Endothelial cell of umbilical vein (primary cell): ENCODE results near the gene SLC23A3. TPM values are rescaled to one million over a fixed set of nuclear protein-coding genes. Genes with fewer than 3 reads are reported as not detected.

ENCODE experiments used
- BruUV-seq: library from RNA; stranded (reverse); fragments of 400-500 nt; replicated peaks from 2 replicates; lab custom pipeline; 2021; lab: Mats Ljungman, UMichigan
- CTCF ChIA-PET: fragments of 300-600, 350-600 bp; sonication (Branson Sonifier 250); formaldehyde crosslinking; loops from one replicate; lab custom pipeline; 2021; ENCODE audit warnings: antibody characterized with exemption, inconsistent platforms; lab: Charles Lee
- POLR2A ChIA-PET: fragments of 300-600, 350-600 bp; sonication (Branson Sonifier 250); formaldehyde crosslinking; loops from one replicate; lab custom pipeline; 2021; ENCODE audit warnings: antibody characterized with exemption, inconsistent platforms; lab: Charles Lee
- DNase-seq: peaks from one replicate; pipeline ENCODE4 v3.0.0-alpha.2; 2011; ENCODE audit warnings: low read depth, low spot score
- FAIRE-seq: peaks from 2 replicates; lab custom pipeline; 2011; peaks lifted over from hg19 to GRCh38; lab: Jason Lieb, UNC
- H2AFZ ChIP-seq: 2 replicates; pipeline ENCODE4 v1.6.0; 2012; ENCODE audit warnings: low read depth, low read length, control low read depth, inconsistent platforms
- H3K27ac ChIP-seq: 2 replicates; pipeline ENCODE4 v1.5.1; 2011; ENCODE audit warnings: low read depth, mild to moderate bottlenecking, control low read depth, low read length, moderate library complexity; ENCODE audit not compliant: insufficient read depth
- H3K27me3 ChIP-seq, 2 experiments: 2 replicates each; pipeline versions ENCODE4 v1.6.0 to v1.6.1; 2011; ENCODE audit warnings: low read length in 2 of 2, mixed read lengths in 1 of 2; ENCODE audit not compliant: control insufficient read depth in 2 of 2, insufficient read depth in 2 of 2
- H3K36me3 ChIP-seq, 2 experiments: 2 replicates in 1 of 2; 3 replicates in 1 of 2; pipeline ENCODE4 v1.5.1; 2011; ENCODE audit warnings: low read length in 2 of 2, mild to moderate bottlenecking in 1 of 2, moderate library complexity in 1 of 2; ENCODE audit not compliant: control insufficient read depth in 2 of 2, insufficient read depth in 2 of 2; ENCODE audit errors: extremely low read depth in 1 of 2
- H3K4me1 ChIP-seq: 3 replicates; pipeline ENCODE4 v1.5.1; 2011; ENCODE audit warnings: mild to moderate bottlenecking, low read length; ENCODE audit not compliant: control insufficient read depth, insufficient read depth; ENCODE audit errors: extremely low read depth
- H3K4me2 ChIP-seq: 2 replicates; pipeline ENCODE4 v1.6.1; 2011; ENCODE audit warnings: low read length, control low read depth, mixed read lengths; ENCODE audit not compliant: insufficient read depth
- H3K4me3 ChIP-seq, 3 experiments: fragments of 200-600 bp in 1 of 3; sonication (generic), shearing (Covaris generic) in 1 of 3; replicated peaks in 1 of 3; 2 replicates each; pipeline ENCODE4 v1.5.1; 2011 to 2016; ENCODE audit warnings: control low read depth in 3 of 3, low read length in 3 of 3, mild to moderate bottlenecking in 2 of 3, inconsistent platforms in 1 of 3, low read depth in 1 of 3, moderate library complexity in 1 of 3; ENCODE audit not compliant: insufficient read depth in 1 of 3
- H3K79me2 ChIP-seq: 2 replicates; pipeline ENCODE4 v1.6.0; 2012; ENCODE audit warnings: low read length, inconsistent platforms; ENCODE audit not compliant: control insufficient read depth, insufficient read depth
- H3K9ac ChIP-seq: replicated peaks from 2 replicates; pipeline ENCODE3; 2011; ENCODE audit warnings: low read length, control low read depth; ENCODE audit not compliant: insufficient read depth; ENCODE audit errors: extremely low read depth
- H3K9me1 ChIP-seq: replicated peaks from 3 replicates; pipeline ENCODE4 v1.6.0; 2011; ENCODE audit warnings: mild to moderate bottlenecking, low read length; ENCODE audit not compliant: control insufficient read depth, insufficient read depth; ENCODE audit errors: extremely low read depth
- H3K9me3 ChIP-seq: replicated peaks from 2 replicates; pipeline ENCODE4 v1.5.1; 2012; ENCODE audit warnings: low read length, inconsistent platforms; ENCODE audit not compliant: control insufficient read depth, insufficient read depth
- H4K20me1 ChIP-seq: replicated peaks from 2 replicates; pipeline ENCODE3; 2011; ENCODE audit warnings: mild to moderate bottlenecking, low read length; ENCODE audit not compliant: control insufficient read depth, insufficient read depth; ENCODE audit errors: extremely low read depth
- EZH2 ChIP-seq: IDR thresholded peaks from 2 replicates; pipeline ENCODE4 v1.6.1; 2012; ENCODE audit warnings: borderline replicate concordance, low read depth, mild to moderate bottlenecking, moderate library complexity, low read length, inconsistent platforms; ENCODE audit not compliant: severe bottlenecking
- FOS ChIP-seq: IDR thresholded peaks from 2 replicates; pipeline ENCODE4 v1.6.1; 2011; ENCODE audit warnings: mild to moderate bottlenecking, low read length, moderate library complexity, borderline replicate concordance; ENCODE audit not compliant: insufficient read depth
- GATA2 ChIP-seq: IDR thresholded peaks from 2 replicates; pipeline ENCODE4 v1.7.0; 2011; ENCODE audit warnings: low read depth, mild to moderate bottlenecking, moderate library complexity, mixed read lengths, low read length; ENCODE audit not compliant: insufficient read length, insufficient read depth
- JUN ChIP-seq: IDR thresholded peaks from 2 replicates; pipeline ENCODE4 v1.6.1; 2011; ENCODE audit warnings: borderline replicate concordance, low read depth; ENCODE audit not compliant: insufficient read length, insufficient read depth
- MAX ChIP-seq: IDR thresholded peaks from 2 replicates; pipeline ENCODE4 v1.6.1; 2011; ENCODE audit not compliant: insufficient read depth, insufficient read length
- MYC ChIP-seq: IDR thresholded peaks from one replicate; pipeline ENCODE4 v1.6.1; 2011; ENCODE audit warnings: mild to moderate bottlenecking, low read depth, low read length
- POLR2A ChIP-seq: IDR thresholded peaks from 2 replicates; pipeline ENCODE4 v1.6.1; 2012; ENCODE audit warnings: low read depth, mild to moderate bottlenecking, control low read depth, low read length
- POLR2AphosphoS5 ChIP-seq: IDR thresholded peaks from 2 replicates; pipeline ENCODE4 v1.6.1; 2012; ENCODE audit warnings: low read depth, mild to moderate bottlenecking, control low read depth, low read length, moderate library complexity; ENCODE audit not compliant: insufficient read depth
- dilution Hi-C: fragments of 300-500 bp; cut with MboI; formaldehyde crosslinking; loops from one replicate; pipeline ENCODE4 v1.15.0; 2019; ENCODE audit warnings: low sequenced_read_pairs; ENCODE audit not compliant: extremely low pct_ligation_motif_present
- intact Hi-C: fragments of 100-400 bp; cut with micrococcal nuclease; formaldehyde crosslinking; loops from one replicate; pipeline ENCODE4 v1.10.0; 2022
- polyA plus RNA-seq, 4 experiments: library from polyadenylated mRNA; depleted of rRNA in 3 of 4; stranded (reverse) in 3 of 4; unstranded in 1 of 4; fragments of >200 nt; gene quantifications; 2 replicates each; pipeline versions ENCODE4 v1.2.1 to v1.2.3, GENCODE V29; 2011 to 2012; ENCODE audit warnings: missing spikeins in 1 of 4
- total RNA-seq: library from RNA; stranded (reverse); gene quantifications from 2 replicates; pipeline ENCODE4 v1.2.3, GENCODE V29; 2021
- TF ChIP-seq, protein P1 (sequence below), 2 donors: IDR thresholded peaks; 1 replicate in 1 of 2; 2 replicates in 1 of 2; pipeline ENCODE4 v1.5.1; 2011; ENCODE audit warnings: low read length in 2 of 2, mild to moderate bottlenecking in 2 of 2, moderate library complexity in 2 of 2, control low read depth in 1 of 2, inconsistent platforms in 1 of 2, low read depth in 1 of 2; ENCODE audit not compliant: insufficient read depth in 1 of 2; ENCODE audit errors: extremely low read depth in 1 of 2

The SLC23A3 gene
- total and polyA plus RNA-seq, 2 donors (not counting 3 experiments of a cell fraction or from before 2014, with no cell fraction given) = 2.7 to 7.1 TPM

DNA sequence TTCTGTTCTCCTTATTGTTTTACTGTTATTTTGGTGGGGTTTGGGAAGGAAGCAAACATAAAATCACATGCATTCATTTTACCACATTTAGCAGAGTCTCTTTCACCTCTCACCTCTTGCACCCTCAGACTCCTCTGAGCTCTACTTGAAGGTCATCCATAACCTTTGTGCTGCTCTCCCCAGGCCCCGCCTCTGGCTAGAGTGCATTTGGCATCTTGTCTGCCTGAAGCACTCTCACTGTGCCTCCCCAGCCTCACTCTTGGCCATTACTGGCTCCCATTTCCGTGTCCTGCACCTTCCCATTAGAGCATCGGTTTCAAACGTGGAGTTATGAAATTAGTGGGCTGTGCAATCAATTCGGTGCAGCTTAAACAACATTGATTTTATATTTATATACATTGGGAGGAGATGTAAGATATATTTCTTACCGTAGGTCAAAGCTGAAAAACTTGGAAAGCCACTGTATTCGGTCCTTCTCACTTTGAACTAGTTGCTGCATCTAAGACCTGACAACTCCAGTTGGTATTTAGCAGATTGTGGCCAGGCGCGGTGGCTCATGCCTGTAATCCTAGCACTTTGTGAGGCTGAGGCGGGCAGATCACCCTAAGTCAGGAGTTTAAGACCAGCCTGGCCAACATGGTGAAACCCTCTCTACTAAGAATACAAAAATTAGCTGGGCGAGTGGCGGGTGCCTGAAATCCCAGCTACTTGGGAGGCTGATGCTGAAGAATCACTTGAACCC, 29.8 kb upstream of the SLC23A3 start:
- no peaks in the 10 kb centered on the region for H3K36me3 ChIP-seq
- intact Hi-C loops (no loop called here), dilution Hi-C loops (no loop called here)
- TF ChIP-seq EZH2 = no peak
- no peak for TF ChIP-seq JUN
- no peak for TF ChIP-seq MYC
- TF ChIP-seq, protein P1, sequence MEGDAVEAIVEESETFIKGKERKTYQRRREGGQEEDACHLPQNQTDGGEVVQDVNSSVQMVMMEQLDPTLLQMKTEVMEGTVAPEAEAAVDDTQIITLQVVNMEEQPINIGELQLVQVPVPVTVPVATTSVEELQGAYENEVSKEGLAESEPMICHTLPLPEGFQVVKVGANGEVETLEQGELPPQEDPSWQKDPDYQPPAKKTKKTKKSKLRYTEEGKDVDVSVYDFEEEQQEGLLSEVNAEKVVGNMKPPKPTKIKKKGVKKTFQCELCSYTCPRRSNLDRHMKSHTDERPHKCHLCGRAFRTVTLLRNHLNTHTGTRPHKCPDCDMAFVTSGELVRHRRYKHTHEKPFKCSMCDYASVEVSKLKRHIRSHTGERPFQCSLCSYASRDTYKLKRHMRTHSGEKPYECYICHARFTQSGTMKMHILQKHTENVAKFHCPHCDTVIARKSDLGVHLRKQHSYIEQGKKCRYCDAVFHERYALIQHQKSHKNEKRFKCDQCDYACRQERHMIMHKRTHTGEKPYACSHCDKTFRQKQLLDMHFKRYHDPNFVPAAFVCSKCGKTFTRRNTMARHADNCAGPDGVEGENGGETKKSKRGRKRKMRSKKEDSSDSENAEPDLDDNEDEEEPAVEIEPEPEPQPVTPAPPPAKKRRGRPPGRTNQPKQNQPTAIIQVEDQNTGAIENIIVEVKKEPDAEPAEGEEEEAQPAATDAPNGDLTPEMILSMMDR (IDR thresholded peaks at IDR 0.05; ENCODE audit: extremely low read depth in 1 of 2, insufficient read depth in 1 of 2, low read depth in 1 of 2, low read length in 2 of 2) = no peak
- TF ChIP-seq POLR2AphosphoS5 = no peak
- TF ChIP-seq GATA2 = no peak
- TF ChIP-seq POLR2A = no peak
- no peak for TF ChIP-seq MAX
- TF ChIP-seq FOS = no peak
- no TSS peak for BruUV-seq
- FAIRE-seq = no peak
- no peaks in the 10 kb centered on the region for H3K9me3 ChIP-seq
- H3K9me1 ChIP-seq = no peaks in the 10 kb centered on the region
- no peak for DNase-seq
- no peaks in the 10 kb centered on the region for H3K4me1 ChIP-seq
- no peak overlapping the region for H3K27ac ChIP-seq
- CTCF ChIA-PET = interaction anchor here (1.5 kb wide), 1 partner anchor 10 kb away, joined by 6 read pairs; no protein-coding TSS in a partner anchor
- no peak overlapping the region for H2AFZ ChIP-seq
- no peaks in the 10 kb centered on the region for H4K20me1 ChIP-seq
- H3K27me3 ChIP-seq = peaks cover 2 to 5% of the 10 kb centered on the region in 2 experiments
- H3K4me3 ChIP-seq = no peak overlapping the region
- H3K79me2 ChIP-seq = no peaks in the 10 kb centered on the region
- H3K9ac ChIP-seq = no peak overlapping the region
- POLR2A ChIA-PET = no interaction called here
- H3K4me2 ChIP-seq = no peak overlapping the region
